GM10266 (cell line): ENCODE measurements around the gene CNOT1.

Source experiments
- DNase-seq: peaks from one replicate; pipeline ENCODE4 v3.0.0; 2012; ENCODE audit errors: extremely low spot score
- TF ChIP-seq, protein P1 (sequence below): IDR thresholded peaks from 2 replicates; pipeline ENCODE4 v1.5.1; 2012; ENCODE audit warnings: mild to moderate bottlenecking, low read depth; ENCODE audit not compliant: control insufficient read depth, insufficient read depth; ENCODE audit errors: missing control alignments

The CNOT1 gene

DNA sequence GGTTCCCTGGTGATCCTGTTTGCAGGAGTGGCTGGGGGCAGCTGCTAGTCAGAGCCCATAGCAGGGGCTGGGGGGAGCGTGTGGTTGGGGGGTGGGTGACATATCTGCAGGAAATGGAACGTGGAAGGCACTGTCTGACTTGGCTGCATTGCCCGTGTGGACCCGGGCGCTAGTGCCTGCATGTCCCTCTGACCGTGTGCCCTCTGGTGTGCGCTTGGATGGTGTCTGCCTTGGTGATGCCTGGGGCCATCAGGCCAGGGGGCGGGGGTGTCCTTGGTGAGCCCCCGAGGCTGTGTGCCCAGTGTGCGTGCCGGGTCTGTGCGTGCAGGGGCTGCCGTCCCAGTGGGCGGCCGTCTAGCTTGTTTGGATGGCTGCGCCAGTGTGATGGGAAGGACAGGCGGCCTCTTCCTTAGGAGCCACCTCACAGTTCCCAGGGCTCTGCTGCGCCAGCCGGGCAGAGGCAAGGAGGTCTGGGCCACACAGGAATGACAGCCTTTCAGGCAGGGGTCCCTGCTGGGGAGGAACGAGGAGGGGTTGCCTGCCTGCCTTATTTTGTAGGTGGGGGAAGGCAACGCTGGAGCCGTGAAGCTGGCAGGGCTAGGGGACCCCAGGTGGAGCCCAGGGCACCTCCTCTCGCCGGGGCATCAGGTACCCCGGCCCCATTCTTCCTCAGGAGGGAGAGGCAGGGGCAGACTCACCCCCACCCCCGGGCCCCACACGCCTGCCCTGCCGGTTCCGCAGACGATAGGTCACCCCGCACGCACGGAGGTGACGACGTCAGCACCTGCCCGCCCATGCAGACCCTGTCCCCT is 129.0 kb downstream of the CNOT1 start:
- no peak for DNase-seq
- TF ChIP-seq, protein P1, sequence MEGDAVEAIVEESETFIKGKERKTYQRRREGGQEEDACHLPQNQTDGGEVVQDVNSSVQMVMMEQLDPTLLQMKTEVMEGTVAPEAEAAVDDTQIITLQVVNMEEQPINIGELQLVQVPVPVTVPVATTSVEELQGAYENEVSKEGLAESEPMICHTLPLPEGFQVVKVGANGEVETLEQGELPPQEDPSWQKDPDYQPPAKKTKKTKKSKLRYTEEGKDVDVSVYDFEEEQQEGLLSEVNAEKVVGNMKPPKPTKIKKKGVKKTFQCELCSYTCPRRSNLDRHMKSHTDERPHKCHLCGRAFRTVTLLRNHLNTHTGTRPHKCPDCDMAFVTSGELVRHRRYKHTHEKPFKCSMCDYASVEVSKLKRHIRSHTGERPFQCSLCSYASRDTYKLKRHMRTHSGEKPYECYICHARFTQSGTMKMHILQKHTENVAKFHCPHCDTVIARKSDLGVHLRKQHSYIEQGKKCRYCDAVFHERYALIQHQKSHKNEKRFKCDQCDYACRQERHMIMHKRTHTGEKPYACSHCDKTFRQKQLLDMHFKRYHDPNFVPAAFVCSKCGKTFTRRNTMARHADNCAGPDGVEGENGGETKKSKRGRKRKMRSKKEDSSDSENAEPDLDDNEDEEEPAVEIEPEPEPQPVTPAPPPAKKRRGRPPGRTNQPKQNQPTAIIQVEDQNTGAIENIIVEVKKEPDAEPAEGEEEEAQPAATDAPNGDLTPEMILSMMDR, result no peak

DNA sequence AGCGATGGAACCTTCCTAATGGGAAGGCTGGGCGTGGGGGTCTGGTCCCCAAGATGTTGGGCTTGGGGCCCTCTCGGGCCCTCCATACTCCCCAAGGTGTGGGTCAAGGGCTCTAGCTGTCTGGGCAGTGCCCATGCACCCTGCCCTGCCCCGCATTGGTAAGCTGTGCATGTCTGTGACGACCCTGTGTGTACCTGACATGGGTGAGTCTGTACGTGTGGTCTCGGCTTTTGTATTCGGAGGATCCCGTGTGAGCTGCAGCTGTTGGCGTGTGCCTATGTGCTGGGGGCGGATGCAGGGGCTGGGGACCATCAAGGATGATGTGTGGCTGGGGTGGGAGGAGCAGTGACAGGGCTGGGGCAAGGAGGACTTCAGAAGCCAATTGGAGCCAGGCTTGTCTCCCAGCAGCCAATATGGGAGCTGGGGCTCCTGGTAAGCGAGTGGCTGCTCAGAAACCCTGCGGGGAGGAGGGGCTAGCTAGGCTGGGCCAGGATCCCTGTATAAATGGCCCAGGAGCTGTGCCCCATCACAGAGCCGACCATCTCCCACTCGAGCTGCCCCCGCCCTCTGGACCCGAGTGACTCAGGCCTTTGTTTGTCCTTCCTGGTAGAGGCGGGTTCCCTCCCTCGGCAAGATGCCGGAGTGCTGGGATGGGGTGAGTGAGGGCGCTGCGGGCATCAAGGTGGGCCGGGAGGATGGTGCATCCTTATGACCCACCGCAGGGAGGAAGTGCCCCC is 129.8 kb downstream of the CNOT1 start, which contains the start of gene NDRG4:
NDRG4 (plus strand) TSS at position 529 of the 737 bp plus-strand sequence; CDS start at position 635, 106 bp downstream.
- peak; percentile 82 for DNase-seq
- TF ChIP-seq, protein P1, result no peak

DNA sequence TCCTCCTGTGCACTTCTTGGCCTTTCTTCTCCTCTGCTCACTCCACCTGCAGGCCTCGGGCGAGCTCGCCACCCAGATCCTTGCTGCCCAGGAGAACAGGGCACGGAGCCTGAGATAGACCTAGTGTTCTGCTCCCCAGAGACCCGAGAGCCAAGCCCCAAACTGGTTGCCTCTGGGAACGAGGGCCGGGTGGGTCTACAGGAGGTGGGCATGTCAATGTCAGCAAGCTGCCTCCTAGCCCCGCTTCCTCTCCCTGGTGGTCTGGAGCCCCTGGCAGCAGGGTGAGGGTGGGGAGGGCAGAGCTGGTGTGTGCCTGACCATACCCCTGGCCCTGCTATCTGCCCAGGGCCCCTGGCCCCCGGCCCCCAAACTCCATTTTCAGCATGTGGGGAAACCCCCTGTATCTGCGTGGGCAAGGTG is 130.5 kb downstream of the CNOT1 start:
- no peak for DNase-seq
- TF ChIP-seq, protein P1, result no peak

DNA sequence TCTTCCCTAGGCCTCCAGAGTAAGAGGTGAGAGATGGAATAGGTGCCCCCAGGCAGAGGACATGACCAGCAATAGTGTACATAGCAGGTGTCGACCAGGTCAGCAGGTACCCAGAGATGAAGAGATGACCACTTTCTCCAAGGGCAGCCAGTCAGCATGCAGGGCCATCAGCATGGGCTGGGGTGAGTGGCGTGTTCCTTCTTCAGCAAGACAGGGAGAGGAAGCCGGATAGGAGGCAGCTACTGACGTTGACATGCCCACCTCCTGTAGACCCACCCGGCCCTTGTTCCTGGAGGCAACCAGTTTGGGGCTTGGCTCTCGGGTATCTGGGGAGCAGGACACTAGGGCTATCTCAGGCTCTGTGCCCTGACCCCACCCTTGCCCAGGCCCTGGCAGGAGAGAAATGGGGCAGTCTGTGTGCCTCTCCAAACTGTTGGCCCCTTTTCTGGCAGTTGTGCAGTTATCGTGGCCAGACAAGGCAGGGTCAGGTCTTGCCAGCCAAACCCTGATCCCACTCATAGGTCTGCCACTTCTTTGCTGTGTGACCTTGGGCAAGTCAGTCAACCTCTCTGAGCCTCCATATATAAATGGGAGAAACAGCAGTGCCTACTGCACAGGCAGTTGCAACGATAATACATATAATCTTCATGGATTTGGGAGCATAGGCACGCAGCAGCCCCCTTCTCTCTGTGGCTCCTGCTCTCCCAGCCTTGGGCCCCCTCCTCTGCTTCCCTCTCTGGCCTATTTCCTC is 131.1 kb downstream of the CNOT1 start:
- DNase-seq, result no peak
- TF ChIP-seq, protein P1, result no peak

DNA sequence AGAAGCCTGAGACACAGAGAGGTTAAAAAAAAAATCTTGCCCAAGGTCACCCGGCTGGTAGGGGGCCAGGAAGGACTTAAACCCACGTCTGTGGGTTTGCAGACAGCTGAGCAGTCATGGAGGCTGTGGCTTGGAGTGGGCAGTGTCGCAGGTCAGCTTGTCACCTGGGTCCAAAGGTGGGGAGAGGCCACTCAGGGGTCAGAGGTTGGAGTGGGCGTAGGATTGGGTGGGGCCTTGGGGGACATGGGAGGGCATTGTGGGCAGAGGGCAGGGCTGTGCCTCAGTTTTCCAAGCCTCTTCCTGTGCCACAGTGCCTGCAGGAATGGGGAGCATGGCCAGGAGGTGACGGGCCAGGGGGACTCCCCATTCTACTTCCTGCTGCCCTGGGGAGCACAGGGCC is 131.7 kb downstream of the CNOT1 start:
- DNase-seq, result no peak
- TF ChIP-seq, protein P1, result no peak

DNA sequence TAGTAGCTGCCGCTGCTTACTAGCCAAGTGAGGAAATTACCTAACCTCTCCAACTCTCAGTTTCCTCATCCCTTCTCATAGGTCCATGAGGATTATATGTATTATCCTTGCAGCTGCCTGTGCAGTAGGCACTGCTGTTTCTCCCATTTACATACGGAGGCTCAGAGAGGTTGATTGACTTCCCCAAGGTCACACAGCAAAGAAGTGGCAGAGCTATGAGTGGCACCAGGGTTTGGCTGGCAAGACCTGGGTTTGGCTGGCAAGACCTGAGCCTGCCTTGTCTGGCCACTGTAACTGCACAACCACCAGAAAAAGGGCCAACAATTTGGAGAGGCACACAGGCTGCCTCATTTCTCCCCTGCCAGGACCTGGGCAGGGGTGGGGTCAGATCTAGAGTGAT is 132.2 kb downstream of the CNOT1 start:
- no peak for DNase-seq
- TF ChIP-seq, protein P1, result no peak
